HepG2 (cell line): Measurements from ENCODE around the gene ZFX. TPM values are rescaled to one million over a fixed set of nuclear protein-coding genes. Genes with fewer than 3 reads are reported as not detected.

ENCODE experiments used
- HDAC1 ChIP-seq: sonication (generic); formaldehyde crosslinking; IDR thresholded peaks from 2 replicates; pipeline ENCODE4 v1.5.1; 2020; ENCODE audit warnings: mild to moderate bottlenecking, missing genetic modification reagents
- ISL2 ChIP-seq: sonication (generic); formaldehyde crosslinking; IDR thresholded peaks from 2 replicates; pipeline ENCODE4 v1.5.0; 2020; ENCODE audit warnings: missing genetic modification reagents
- KDM3A ChIP-seq: IDR thresholded peaks from 2 replicates; pipeline ENCODE4 v1.6.1; 2018; ENCODE audit warnings: low read depth, missing compliant biosample characterization
- RBM39 ChIP-seq: fragments of 200-400 bp; formaldehyde crosslinking; IDR thresholded peaks from one replicate; pipeline ENCODE4 v1.6.1; 2018; ENCODE audit warnings: antibody characterized with exemption, mild to moderate bottlenecking, low read depth, low read length; ENCODE audit not compliant: poor library complexity, severe bottlenecking
- TSC22D2 ChIP-seq: sonication (generic); formaldehyde crosslinking; IDR thresholded peaks from 2 replicates; pipeline ENCODE4 v1.5.1; 2020; ENCODE audit warnings: missing genetic modification reagents, mild to moderate bottlenecking, borderline replicate concordance
- YEATS2 ChIP-seq: sonication (generic); formaldehyde crosslinking; IDR thresholded peaks from 2 replicates; pipeline ENCODE4 v1.4.0; 2020; ENCODE audit warnings: missing genetic modification reagents, borderline replicate concordance
- ZNF205 ChIP-seq: IDR thresholded peaks from 2 replicates; pipeline ENCODE4 v1.6.1; 2018; ENCODE audit warnings: missing biosample characterization, missing genetic modification reagents
- ZNF7 ChIP-seq: IDR thresholded peaks from 2 replicates; pipeline ENCODE4 v1.6.1; 2016; ENCODE audit warnings: missing biosample characterization, missing genetic modification reagents
- ZZZ3 ChIP-seq: sonication (generic); formaldehyde crosslinking; IDR thresholded peaks from 2 replicates; pipeline ENCODE4 v1.4.0; 2020; ENCODE audit warnings: missing genetic modification reagents, mild to moderate bottlenecking, borderline replicate concordance
- polyA plus RNA-seq, 8 experiments: library from polyadenylated mRNA; depleted of rRNA in 3 of 8; stranded (reverse) in 7 of 8; unstranded in 1 of 8; fragments of >200 nt; fragmentation: Illumina TruSeq in 4 of 8; extraction: Trizol in 4 of 8; gene quantifications; 2 replicates each; pipeline versions ENCODE4 v1.2.1 to v1.2.3, GENCODE V29; 2011 to 2016; ENCODE audit warnings: low read depth in 4 of 8, missing spikeins in 1 of 8, mixed read lengths in 1 of 8; ENCODE audit not compliant: insufficient read depth in 1 of 8
- total RNA-seq, 5 experiments: library from RNA; depleted of rRNA; stranded (reverse); fragments of >200 nt; fragmentation: Illumina TruSeq; extraction: Trizol; gene quantifications; 2 replicates each; pipeline ENCODE4 v1.2.3, GENCODE V29; 2016; ENCODE audit warnings: low read depth in 1 of 5
- TF ChIP-seq, protein P1 (sequence below): sonication (generic); formaldehyde crosslinking; IDR thresholded peaks from 2 replicates; pipeline ENCODE4 v1.4.0; 2020; ENCODE audit warnings: missing genetic modification reagents
- TF ChIP-seq, protein P2 (sequence below): sonication (generic); formaldehyde crosslinking; IDR thresholded peaks from 2 replicates; pipeline ENCODE4 v1.8.0; 2022; ENCODE audit warnings: mild to moderate bottlenecking, missing genetic modification reagents
- TF ChIP-seq, protein P3 (sequence below): sonication (generic); formaldehyde crosslinking; IDR thresholded peaks from 2 replicates; pipeline ENCODE4 v1.5.0; 2020; ENCODE audit warnings: missing genetic modification reagents
- TF ChIP-seq, protein P4 (sequence below): sonication (generic); formaldehyde crosslinking; conservative IDR thresholded peaks from 2 replicates; pipeline ENCODE4 v1.4.0; 2020; ENCODE audit warnings: missing genetic modification reagents

Gene ZFX
- total and polyA plus RNA-seq, 2 of the 13 experiments (the other 11 are each of a cell fraction or from before 2014, with no cell fraction given): 13.8 to 37.3 TPM

DNA sequence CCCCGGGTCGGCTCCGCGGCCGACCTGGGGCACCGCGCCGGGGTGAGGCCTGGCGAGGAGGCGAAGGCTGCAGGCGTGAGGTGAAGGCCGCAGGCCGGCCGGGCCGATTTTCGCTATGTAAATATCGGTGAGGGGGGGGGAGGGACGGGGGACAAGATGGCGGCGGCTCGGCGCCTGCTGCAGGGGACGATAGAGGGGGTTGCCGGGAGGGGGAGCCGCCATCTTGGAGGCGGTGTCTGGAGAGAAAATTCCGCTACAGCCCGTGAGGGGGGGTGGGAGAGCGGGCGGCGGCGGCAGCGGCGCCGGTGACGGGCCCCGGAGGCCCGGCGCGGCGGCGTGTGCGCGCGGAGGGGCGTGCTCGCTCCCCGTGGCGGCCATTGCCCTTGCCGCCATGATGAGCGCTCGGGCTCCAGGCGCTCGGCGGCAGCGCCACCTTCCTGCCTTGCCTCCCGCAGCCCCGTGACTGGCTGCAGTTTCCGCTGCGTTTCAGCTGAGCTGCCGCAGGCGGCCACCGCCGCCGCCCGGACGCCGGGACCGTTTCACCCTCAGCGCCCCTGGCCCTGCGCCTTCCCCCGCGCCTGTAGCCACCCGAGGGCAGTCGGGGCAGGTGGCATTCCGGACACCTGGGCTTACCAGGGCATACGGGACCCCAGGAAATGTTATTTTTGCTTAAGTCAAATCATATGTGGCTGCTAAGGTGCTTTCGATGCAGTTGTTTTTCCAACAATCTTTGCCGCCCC is 692 bp downstream of the ZFX start (continued):
- TF ChIP-seq, protein P1, sequence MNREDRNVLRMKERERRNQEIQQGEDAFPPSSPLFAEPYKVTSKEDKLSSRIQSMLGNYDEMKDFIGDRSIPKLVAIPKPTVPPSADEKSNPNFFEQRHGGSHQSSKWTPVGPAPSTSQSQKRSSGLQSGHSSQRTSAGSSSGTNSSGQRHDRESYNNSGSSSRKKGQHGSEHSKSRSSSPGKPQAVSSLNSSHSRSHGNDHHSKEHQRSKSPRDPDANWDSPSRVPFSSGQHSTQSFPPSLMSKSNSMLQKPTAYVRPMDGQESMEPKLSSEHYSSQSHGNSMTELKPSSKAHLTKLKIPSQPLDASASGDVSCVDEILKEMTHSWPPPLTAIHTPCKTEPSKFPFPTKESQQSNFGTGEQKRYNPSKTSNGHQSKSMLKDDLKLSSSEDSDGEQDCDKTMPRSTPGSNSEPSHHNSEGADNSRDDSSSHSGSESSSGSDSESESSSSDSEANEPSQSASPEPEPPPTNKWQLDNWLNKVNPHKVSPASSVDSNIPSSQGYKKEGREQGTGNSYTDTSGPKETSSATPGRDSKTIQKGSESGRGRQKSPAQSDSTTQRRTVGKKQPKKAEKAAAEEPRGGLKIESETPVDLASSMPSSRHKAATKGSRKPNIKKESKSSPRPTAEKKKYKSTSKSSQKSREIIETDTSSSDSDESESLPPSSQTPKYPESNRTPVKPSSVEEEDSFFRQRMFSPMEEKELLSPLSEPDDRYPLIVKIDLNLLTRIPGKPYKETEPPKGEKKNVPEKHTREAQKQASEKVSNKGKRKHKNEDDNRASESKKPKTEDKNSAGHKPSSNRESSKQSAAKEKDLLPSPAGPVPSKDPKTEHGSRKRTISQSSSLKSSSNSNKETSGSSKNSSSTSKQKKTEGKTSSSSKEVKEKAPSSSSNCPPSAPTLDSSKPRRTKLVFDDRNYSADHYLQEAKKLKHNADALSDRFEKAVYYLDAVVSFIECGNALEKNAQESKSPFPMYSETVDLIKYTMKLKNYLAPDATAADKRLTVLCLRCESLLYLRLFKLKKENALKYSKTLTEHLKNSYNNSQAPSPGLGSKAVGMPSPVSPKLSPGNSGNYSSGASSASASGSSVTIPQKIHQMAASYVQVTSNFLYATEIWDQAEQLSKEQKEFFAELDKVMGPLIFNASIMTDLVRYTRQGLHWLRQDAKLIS: 0 out of 2 replicates have a peak, but pooled peaks have one; percentile 18
- TF ChIP-seq RBM39 (no peak), KDM3A (CRISPR knock-in tag) (0 out of 2 replicates have a peak, but pooled peaks have one; percentile 28), HDAC1 (CRISPR knock-in tag) (peak; percentile 59; the same call in 1 of the 2 replicates), ZNF205 (CRISPR knock-in tag) (peak; percentile 32; the same call in 1 of the 2 replicates), ZZZ3 (no peak), TSC22D2 (CRISPR knock-in tag) (no peak), ISL2 (CRISPR knock-in tag) (0 out of 2 replicates have a peak, but pooled peaks have one; percentile 31), YEATS2 (CRISPR knock-in tag) (no peak), ZNF7 (no peak)
- TF ChIP-seq, protein P2, sequence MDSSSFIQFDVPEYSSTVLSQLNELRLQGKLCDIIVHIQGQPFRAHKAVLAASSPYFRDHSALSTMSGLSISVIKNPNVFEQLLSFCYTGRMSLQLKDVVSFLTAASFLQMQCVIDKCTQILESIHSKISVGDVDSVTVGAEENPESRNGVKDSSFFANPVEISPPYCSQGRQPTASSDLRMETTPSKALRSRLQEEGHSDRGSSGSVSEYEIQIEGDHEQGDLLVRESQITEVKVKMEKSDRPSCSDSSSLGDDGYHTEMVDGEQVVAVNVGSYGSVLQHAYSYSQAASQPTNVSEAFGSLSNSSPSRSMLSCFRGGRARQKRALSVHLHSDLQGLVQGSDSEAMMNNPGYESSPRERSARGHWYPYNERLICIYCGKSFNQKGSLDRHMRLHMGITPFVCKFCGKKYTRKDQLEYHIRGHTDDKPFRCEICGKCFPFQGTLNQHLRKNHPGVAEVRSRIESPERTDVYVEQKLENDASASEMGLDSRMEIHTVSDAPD (CRISPR knock-in tag): no peak
- TF ChIP-seq, protein P3, sequence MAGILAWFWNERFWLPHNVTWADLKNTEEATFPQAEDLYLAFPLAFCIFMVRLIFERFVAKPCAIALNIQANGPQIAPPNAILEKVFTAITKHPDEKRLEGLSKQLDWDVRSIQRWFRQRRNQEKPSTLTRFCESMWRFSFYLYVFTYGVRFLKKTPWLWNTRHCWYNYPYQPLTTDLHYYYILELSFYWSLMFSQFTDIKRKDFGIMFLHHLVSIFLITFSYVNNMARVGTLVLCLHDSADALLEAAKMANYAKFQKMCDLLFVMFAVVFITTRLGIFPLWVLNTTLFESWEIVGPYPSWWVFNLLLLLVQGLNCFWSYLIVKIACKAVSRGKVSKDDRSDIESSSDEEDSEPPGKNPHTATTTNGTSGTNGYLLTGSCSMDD (CRISPR knock-in tag): no peak
- TF ChIP-seq, protein P4, sequence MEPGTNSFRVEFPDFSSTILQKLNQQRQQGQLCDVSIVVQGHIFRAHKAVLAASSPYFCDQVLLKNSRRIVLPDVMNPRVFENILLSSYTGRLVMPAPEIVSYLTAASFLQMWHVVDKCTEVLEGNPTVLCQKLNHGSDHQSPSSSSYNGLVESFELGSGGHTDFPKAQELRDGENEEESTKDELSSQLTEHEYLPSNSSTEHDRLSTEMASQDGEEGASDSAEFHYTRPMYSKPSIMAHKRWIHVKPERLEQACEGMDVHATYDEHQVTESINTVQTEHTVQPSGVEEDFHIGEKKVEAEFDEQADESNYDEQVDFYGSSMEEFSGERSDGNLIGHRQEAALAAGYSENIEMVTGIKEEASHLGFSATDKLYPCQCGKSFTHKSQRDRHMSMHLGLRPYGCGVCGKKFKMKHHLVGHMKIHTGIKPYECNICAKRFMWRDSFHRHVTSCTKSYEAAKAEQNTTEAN: 0 out of 2 replicates have a peak, but pooled peaks have one; percentile 44
